ENCODE data around the gene SH2D2A.
A peak's percentile ranks its signal among the peaks of the same experiment; 100 is the strongest.
"Not testable (repeated sequence)": the region's sequence is repeated elsewhere in the genome, so short reads cannot be mapped to it uniquely, and the experiment has no call there.

Gene SH2D2A

DNA sequence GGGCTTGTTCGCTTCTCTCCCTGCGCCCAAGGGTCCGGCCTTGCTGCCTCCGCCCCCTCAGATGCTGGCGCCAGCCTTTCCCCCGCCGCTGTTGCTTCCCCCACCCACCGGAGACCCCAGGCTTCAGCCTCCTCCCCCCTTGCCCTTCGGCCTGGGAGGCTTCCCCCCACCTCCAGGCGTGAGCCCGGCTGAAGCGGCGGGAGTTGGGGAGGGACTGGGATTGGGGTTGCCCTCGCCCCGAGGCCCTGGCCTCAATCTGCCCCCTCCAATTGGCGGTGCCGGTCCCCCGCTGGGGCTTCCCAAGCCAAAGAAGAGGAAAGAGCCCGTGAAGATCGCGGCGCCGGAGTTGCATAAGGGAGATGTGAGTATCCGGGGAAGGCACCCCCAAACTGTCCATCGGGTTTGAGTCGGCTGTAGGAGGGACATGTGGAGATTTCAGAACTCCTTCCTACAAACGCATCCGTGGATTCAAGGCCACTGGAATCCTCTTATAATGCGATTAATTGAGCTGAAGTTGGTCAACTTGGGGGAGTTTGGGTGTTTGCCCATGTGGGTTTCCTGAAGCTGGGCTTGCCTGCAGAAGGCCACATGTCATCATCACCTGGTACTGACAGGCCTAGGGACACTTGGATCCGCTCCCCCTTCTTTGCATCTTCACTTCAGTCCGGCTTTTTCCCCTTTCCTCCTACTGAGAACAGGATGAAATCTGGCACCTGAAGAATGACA lies 48.6 kb downstream of the SH2D2A start:
- no peak for DNase-seq

DNA sequence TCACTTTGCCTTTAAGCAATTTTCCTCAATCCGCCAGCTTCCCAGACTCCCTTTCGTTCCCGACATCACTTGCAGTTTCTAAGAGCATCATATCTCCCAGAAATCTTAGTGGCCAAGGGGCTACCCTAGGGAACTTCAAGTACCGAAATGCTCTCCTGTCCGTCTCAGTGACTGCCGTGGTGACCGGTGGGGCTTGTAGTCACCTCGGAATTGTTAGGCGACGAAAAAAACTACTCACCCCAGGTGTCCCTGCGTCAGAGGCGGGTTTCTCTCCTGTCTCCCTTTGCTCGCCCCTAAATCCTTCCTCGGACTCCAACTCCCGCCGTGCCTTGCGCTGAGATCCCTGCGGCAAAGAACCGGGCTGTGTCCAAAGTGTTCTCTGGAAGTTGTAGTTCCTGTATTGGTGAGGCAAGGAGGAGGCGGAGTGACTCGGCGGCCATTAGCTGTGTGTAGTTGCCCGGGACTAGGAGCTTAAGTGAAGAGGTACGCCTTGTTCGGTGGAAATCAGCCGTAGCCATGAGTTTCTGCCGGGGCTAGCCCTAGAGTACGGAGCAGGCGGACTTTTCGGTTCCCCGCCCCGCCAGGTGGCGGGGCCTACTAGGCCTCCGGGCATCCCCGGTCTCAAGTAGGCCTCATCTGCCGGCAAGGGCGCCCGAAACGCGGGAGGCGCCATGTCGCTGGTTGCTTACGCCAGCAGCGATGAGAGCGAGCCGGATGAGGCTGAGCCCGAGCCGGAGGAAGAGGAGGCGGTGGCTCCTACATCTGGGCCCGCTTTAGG lies 49.4 kb downstream of the SH2D2A start, which contains the start of gene PRCC:
Gene PRCC (plus strand): TSS at position 435 of the 778 bp plus-strand sequence. CDS start 237 bp downstream, at position 672.
- peak; percentile 99 for DNase-seq

DNA sequence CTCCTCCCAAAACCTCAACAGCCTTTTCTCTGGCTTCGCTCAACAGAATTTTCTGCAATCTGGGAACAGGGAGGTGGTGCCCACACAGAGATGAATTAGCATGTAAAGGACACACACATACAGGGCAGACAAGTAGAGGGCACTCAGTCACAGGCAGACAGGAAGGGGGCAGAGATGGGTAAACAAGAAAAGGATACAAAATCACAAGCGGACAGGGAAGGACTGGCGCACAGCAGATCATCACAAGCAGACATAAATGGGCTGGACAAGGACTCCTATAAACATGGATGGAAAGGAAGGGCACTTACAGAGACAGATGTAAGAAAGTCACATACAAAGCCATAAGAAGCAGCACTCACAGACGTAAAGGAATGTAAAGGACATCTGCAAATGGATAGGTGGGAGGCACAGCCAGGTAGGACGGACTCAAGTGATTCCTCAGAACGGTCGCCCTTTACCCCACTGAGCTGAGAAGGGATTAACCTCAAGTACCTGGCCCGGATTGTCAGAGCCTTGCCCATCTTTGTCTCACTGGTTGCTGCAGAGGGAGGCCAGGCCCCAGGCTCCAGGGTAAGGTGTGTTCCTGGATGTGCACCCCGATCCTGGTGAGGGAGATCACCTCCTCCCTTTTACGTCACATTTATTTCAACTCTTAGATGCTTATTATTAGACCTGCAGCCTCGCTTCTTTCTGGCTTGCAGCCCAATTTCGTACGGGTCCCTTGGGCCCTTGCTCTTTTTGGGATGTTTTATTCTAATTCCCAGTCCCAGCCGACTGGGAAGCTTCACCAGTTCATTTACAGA lies 50.1 kb downstream of the SH2D2A start:
- DNase-seq: no peak

DNA sequence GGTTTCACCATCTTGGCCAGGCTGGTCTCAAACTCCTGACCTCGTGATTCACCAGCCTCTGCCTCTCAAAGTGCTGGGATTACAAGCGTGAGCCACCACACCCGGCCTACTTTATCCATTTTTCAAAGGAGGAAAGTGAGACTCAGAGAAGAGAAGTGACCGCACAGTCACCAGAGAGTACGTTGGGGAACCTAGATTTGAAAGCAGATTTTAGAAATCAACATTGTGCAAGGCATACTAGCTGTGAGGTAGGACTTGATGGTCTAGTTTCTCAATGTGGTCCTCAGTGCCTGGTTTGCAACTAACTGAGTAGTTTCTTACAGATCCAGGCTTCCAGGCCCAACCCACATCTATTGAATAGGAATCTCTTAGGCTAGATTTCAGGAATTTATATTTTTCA lies 51.0 kb downstream of the SH2D2A start:
- DNase-seq: no peak

DNA sequence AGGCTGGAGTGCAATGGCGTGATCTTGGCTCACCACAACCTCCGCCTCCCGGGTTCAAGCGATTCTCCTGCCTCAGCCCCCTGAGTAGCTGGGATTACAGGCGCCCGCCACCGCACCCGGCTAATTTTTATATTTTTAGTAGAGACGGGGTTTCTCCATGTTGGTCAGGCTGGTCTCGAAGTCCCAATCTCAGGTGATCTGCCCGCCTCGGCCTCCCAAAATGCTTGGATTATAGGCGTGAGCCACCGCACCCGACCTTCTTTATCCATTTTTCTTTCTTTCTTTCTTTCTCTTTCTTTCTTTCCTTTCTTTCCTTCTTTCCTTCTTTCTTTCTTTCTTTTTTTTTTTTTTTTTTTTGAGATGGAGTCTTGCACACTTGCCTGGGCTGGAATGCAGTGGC lies 51.5 kb downstream of the SH2D2A start:
- DNase-seq: not testable (repeated sequence)

DNA sequence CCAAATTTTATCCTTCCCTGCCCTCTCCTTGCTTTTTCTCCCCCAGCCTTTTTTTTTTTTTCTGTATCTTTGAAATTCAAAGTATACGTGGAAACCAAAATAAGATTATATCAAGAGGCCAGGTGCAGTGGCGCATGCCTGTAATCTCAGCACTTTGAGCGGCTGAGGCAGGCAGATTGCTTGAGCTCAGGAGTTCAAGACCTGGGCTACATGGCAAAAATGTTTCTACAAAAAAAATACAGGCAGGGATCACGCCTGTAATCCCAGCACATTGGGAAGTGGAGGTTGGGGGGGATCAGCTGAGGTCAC lies 55.9 kb downstream of the SH2D2A start:
- DNase-seq: no peak

DNA sequence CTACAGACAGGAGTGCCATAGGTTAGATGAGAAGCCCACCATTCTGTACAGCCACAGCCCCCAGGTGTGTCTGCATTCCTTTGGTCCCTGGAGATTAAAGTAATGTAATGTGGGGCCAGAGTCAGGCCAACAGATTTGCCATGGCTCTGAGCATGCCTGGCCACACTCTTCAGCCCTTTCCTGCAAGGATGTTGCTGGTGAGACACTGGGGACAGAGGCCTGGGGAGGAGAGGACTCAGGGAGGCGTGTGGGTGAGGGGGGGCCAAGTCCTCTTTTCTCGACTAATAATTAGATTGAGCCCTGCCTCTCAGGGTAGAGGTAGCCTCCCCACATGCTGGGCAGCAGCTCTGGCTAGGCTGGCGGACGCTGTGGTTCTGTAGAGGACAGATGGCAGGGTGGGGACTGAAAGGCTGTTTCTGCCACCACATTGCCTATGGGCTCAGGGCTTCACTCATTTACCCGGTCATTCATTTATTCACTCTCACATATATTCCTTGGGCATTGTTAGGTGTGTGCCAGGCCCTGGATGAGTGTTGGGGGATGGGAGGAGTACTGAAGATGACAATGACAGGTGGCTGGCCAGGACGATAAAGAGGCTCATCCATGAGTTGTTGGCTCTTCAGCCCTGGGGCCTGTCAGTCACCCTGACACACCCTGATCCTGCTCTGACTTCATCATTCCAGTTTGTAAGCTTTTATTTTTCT lies 56.4 kb downstream of the SH2D2A start:
- DNase-seq: no peak

DNA sequence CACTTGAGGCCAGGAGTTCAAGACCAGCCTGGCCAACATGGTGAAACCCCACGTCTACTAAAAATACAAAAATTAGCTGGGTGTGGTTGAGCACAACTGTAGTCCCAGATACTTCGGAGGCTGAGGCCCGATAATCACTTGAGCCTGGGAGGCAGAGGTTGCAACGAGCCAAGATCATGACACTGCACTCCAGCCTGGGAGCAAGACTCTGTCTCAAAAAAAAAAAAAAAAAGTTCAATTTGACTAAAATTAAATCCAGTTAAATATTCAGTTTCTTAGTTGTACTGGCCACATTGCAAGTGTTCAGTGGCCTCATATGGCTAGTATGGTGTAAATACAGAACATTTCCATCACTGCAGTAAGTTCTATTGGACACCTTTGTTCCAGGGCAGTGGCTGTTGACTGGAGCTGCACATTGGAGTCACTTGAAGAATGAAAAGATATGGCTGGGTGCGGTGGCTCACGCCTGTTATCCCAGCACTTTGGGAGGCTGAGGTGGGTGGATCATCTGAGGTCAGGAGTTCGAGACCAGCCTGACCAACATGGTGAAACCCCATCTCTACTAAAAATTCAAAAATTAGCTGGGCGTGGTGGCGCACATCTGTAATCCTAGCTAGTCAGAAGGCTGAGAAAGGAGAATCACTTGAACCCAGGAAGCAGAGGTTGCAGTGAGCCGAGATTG lies 58.9 kb downstream of the SH2D2A start:
- DNase-seq: not testable (repeated sequence)

DNA sequence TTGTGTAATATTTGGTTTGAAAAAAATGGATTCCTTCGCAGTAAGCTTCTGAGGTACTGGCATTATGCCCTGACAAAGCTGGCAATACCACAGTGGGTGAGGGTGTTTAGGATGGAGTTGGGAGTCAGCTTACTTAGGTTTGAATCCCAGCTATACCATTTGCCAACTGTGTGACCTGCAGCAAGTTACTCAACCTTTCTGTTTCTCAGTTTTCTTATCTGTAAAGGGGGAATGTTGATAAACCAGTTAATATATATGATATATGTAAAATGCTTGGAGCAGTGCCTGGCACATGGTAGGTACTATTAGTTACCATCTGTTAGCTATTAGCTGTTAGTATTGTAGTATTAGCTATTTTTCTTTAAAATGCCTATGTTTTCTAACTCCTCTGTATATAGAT lies 60.3 kb downstream of the SH2D2A start:
- DNase-seq: no peak
